ENCODE results near the gene CLIC6. TPM values are rescaled to one million over a fixed set of nuclear protein-coding genes. Genes with fewer than 3 reads are reported as not detected.

CLIC6 gene
- total and polyA plus RNA-seq, 5 donors from 2014 or later: not detected

GRCh38 chr21:34632498-34632897 lies 36.3 kb upstream of the CLIC6 start:
- Mint-ChIP-seq H3K27ac (no peak overlapping the region), H3K9me3 (peaks cover 0 to 2% (median 0%) of the 10 kb centered on the region in 7 donors)

DNA sequence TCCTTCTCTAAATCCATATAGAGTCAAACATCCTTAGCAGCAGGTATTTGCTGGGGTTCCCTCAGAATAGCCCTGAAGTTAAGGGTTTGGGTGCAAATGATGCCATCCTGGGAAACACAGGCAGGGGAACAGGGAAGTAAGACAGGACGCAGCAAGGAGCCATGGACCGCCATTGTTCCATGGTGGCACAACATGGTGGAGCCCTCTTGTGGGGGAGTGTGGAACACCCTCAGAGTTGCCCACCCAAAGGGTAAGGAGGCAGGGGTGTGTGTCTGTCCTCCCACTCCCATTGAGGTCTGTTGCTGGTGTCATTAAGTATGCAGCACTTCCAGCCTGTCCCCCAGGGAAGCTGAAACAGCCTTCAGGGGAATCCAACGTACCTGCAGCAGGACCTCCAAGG lies 33.5 kb upstream of the CLIC6 start:
- H3K36me3 Mint-ChIP-seq: peaks cover 3% of the 10 kb centered on the region

More at GRCh38 chr21:34632498-34632897, 36.3 kb upstream of the CLIC6 start:
- H3K27me3 ChIP-seq (ENCODE audit: control insufficient read depth, insufficient read depth, low read length): peaks cover 4% of the 10 kb centered on the region
- no peaks in the 10 kb centered on the region for H3K4me1 Mint-ChIP-seq
- H3K4me1 ChIP-seq (ENCODE audit: control insufficient read depth, insufficient read depth, low read length, poor library complexity, severe bottlenecking): no peaks in the 10 kb centered on the region
- H3K27ac ChIP-seq (ENCODE audit: insufficient read depth, low read length, poor library complexity, severe bottlenecking): no peak overlapping the region
- DNase-seq (no peak), ATAC-seq (ENCODE audit: low read depth in 2 of 2) (no peak)
- no peaks in the 10 kb centered on the region for H3K9me3 ChIP-seq (ENCODE audit: control insufficient read depth in 2 of 2, low read length in 2 of 2)
- H3K4me3 Mint-ChIP-seq: no peak overlapping the region
- H3K36me3 ChIP-seq (ENCODE audit: control insufficient read depth, insufficient read depth, low read length): no peaks in the 10 kb centered on the region
- no peaks in the 10 kb centered on the region for H3K36me3 Mint-ChIP-seq
- H3K4me3 ChIP-seq (ENCODE audit: low read depth, low read length): no peak overlapping the region
- peaks cover 9% of the 10 kb centered on the region for H3K27me3 Mint-ChIP-seq

GRCh38 chr21:34636961-34637360 lies 31.8 kb upstream of the CLIC6 start:
- Histone ChIP-seq H3K27ac (ENCODE audit: insufficient read depth, low read length, poor library complexity, severe bottlenecking) (no peak overlapping the region), H3K36me3 (ENCODE audit: control insufficient read depth, insufficient read depth, low read length) (no peaks in the 10 kb centered on the region), H3K4me3 (ENCODE audit: low read depth, low read length) (no peak overlapping the region), H3K4me1 (ENCODE audit: control insufficient read depth, insufficient read depth, low read length, poor library complexity, severe bottlenecking) (peaks cover 6% of the 10 kb centered on the region), H3K9me3 (ENCODE audit: control insufficient read depth in 2 of 2, low read length in 2 of 2) (no peaks in the 10 kb centered on the region), H3K27me3 (ENCODE audit: control insufficient read depth, insufficient read depth, low read length) (no peaks in the 10 kb centered on the region)
- Mint-ChIP-seq H3K4me1 (peaks cover 10 to 21% (median 14%) of the 10 kb centered on the region in 4 donors), H3K9me3 (peaks cover 0 to 3% (median 0%) of the 10 kb centered on the region in 7 donors), H3K36me3 (peaks cover 3% of the 10 kb centered on the region), H3K4me3 (no peak overlapping the region), H3K27ac (peak overlapping the region in 1 of 3 donors; percentile 77), H3K27me3 (peaks cover 9% of the 10 kb centered on the region)
- ATAC-seq (ENCODE audit: low read depth in 2 of 2) (no peak), DNase-seq (no peak)

More for the DNA sequence above, 33.5 kb upstream of the CLIC6 start:
- Mint-ChIP-seq H3K27me3 (peaks cover 9% of the 10 kb centered on the region), H3K4me3 (no peak overlapping the region), H3K27ac (no peak overlapping the region), H3K9me3 (peaks cover 0 to 3% (median 0%) of the 10 kb centered on the region in 7 donors), H3K4me1 (peaks cover 9 to 13% (median 10%) of the 10 kb centered on the region in 4 donors)
- Histone ChIP-seq H3K4me3 (ENCODE audit: low read depth, low read length) (no peak overlapping the region), H3K27me3 (ENCODE audit: control insufficient read depth, insufficient read depth, low read length) (no peaks in the 10 kb centered on the region), H3K27ac (ENCODE audit: insufficient read depth, low read length, poor library complexity, severe bottlenecking) (no peak overlapping the region), H3K36me3 (ENCODE audit: control insufficient read depth, insufficient read depth, low read length) (no peaks in the 10 kb centered on the region), H3K9me3 (ENCODE audit: control insufficient read depth in 2 of 2, low read length in 2 of 2) (no peaks in the 10 kb centered on the region), H3K4me1 (ENCODE audit: control insufficient read depth, insufficient read depth, low read length, poor library complexity, severe bottlenecking) (no peaks in the 10 kb centered on the region)
- ATAC-seq (ENCODE audit: low read depth in 2 of 2) (no peak), DNase-seq (no peak)

DNA sequence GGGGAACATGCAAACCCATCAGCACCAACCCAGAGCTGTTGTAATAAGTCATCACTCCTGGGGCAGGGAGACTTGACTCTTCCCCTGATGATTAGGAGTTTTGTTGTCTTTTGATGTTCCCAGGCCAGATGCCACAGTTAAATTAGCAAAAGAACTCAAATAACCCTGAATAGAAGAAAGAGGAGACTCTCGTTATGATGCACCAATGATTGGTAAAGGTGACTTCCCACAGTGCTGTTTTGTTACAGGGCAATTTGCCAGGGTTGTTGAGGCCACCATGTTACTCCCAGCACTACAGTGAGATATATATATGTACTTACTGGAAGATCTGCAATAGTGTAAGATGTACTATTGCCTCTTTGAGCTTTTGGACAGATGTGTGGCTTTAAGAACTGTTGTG lies 29.5 kb upstream of the CLIC6 start:
- peaks cover 3% of the 10 kb centered on the region for H3K36me3 Mint-ChIP-seq
- peak overlapping the region in 2 of 4 donors; percentile 5 to 50 for H3K4me3 Mint-ChIP-seq
- peak overlapping the region in 1 of 3 donors; percentile 78 for H3K27ac Mint-ChIP-seq
- H3K4me1 Mint-ChIP-seq: peaks cover 10 to 21% (median 14%) of the 10 kb centered on the region in 4 donors
- no peaks in the 10 kb centered on the region for H3K27me3 Mint-ChIP-seq
- Histone ChIP-seq H3K27me3 (ENCODE audit: control insufficient read depth, insufficient read depth, low read length) (no peaks in the 10 kb centered on the region), H3K27ac (ENCODE audit: insufficient read depth, low read length, poor library complexity, severe bottlenecking) (no peak overlapping the region), H3K36me3 (ENCODE audit: control insufficient read depth, insufficient read depth, low read length) (no peaks in the 10 kb centered on the region), H3K9me3 (ENCODE audit: control insufficient read depth in 2 of 2, low read length in 2 of 2) (no peaks in the 10 kb centered on the region), H3K4me1 (ENCODE audit: control insufficient read depth, insufficient read depth, low read length, poor library complexity, severe bottlenecking) (peaks cover 6% of the 10 kb centered on the region), H3K4me3 (ENCODE audit: low read depth, low read length) (no peak overlapping the region)
- ATAC-seq (ENCODE audit: low read depth in 2 of 2) (no peak), DNase-seq (no peak)
- peaks cover 0 to 3% (median 0%) of the 10 kb centered on the region in 7 donors for H3K9me3 Mint-ChIP-seq

GRCh38 chr21:34639882-34640788 lies 28.7 kb upstream of the CLIC6 start:
- Histone ChIP-seq H3K4me3 (ENCODE audit: low read depth, low read length) (peak overlapping the region; percentile 85), H3K36me3 (ENCODE audit: control insufficient read depth, insufficient read depth, low read length) (no peaks in the 10 kb centered on the region), H3K9me3 (ENCODE audit: control insufficient read depth in 2 of 2, low read length in 2 of 2) (no peaks in the 10 kb centered on the region), H3K27ac (ENCODE audit: insufficient read depth, low read length, poor library complexity, severe bottlenecking) (peak overlapping the region; percentile 56), H3K4me1 (ENCODE audit: control insufficient read depth, insufficient read depth, low read length, poor library complexity, severe bottlenecking) (peaks cover 6% of the 10 kb centered on the region), H3K27me3 (ENCODE audit: control insufficient read depth, insufficient read depth, low read length) (no peaks in the 10 kb centered on the region)
- H3K27me3 Mint-ChIP-seq: no peaks in the 10 kb centered on the region
- H3K9me3 Mint-ChIP-seq: peaks cover 0 to 3% (median 0%) of the 10 kb centered on the region in 7 donors
- peak; percentile 52 to 69 for ATAC-seq (ENCODE audit: low read depth in 2 of 2)
- peaks cover 3% of the 10 kb centered on the region for H3K36me3 Mint-ChIP-seq
- peak overlapping the region; percentile 78 to 87 (median 79) for H3K27ac Mint-ChIP-seq
- peak overlapping the region; percentile 56 to 86 (median 73) for H3K4me3 Mint-ChIP-seq
- H3K4me1 Mint-ChIP-seq: peaks cover 10 to 21% (median 14%) of the 10 kb centered on the region in 4 donors
- DNase-seq: peak in 2 of 3 donors; percentile 30 to 81

DNA sequence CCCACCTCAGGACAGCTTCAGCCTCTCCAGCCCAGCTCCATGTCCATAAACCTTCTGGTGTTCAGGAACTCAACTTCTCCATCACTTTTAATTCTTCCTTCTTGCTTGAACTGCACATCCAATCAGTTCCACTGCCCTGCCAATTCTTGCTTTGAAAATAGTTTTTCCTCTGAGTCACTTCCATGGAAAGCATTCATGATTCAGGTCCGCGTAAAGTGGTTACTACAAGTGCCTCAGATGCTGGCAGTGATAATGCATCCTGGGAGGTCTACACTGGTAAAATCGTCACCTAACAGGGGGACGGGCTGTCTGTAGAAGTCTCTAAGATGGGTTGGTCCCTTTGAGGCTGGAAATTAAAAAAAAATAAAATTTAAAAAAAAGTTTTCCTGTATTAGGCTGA lies 27.9 kb upstream of the CLIC6 start:
- Histone ChIP-seq H3K27me3 (ENCODE audit: control insufficient read depth, insufficient read depth, low read length) (no peaks in the 10 kb centered on the region), H3K9me3 (ENCODE audit: control insufficient read depth in 2 of 2, low read length in 2 of 2) (no peaks in the 10 kb centered on the region), H3K27ac (ENCODE audit: insufficient read depth, low read length, poor library complexity, severe bottlenecking) (no peak overlapping the region), H3K4me1 (ENCODE audit: control insufficient read depth, insufficient read depth, low read length, poor library complexity, severe bottlenecking) (peaks cover 6% of the 10 kb centered on the region), H3K36me3 (ENCODE audit: control insufficient read depth, insufficient read depth, low read length) (no peaks in the 10 kb centered on the region), H3K4me3 (ENCODE audit: low read depth, low read length) (peak overlapping the region; percentile 85)
- peak overlapping the region in 2 of 4 donors; percentile 82 to 86 for H3K4me3 Mint-ChIP-seq
- peaks cover 0 to 3% (median 0%) of the 10 kb centered on the region in 7 donors for H3K9me3 Mint-ChIP-seq
- H3K27me3 Mint-ChIP-seq: peaks cover 4% of the 10 kb centered on the region
- peak overlapping the region in 2 of 3 donors; percentile 74 to 78 for H3K27ac Mint-ChIP-seq
- H3K4me1 Mint-ChIP-seq: peaks cover 10 to 21% (median 14%) of the 10 kb centered on the region in 4 donors
- peaks cover 3% of the 10 kb centered on the region for H3K36me3 Mint-ChIP-seq
- no peak for DNase-seq
- no peak for ATAC-seq (ENCODE audit: low read depth in 2 of 2)

- DNase-seq: peak in 1 of 3 donors; percentile 62
- Histone ChIP-seq H3K4me3 (ENCODE audit: low read depth, low read length) (no peak overlapping the region), H3K4me1 (ENCODE audit: control insufficient read depth, insufficient read depth, low read length, poor library complexity, severe bottlenecking) (peaks cover 6% of the 10 kb centered on the region)
Observed at GRCh38 chr21:34642211-34643075, 26.4 kb upstream of the CLIC6 start.

More at GRCh38 chr21:34642211-34643075, 26.4 kb upstream of the CLIC6 start:
- H3K4me1 Mint-ChIP-seq: peaks cover 10 to 21% (median 14%) of the 10 kb centered on the region in 4 donors
- peaks cover 8% of the 10 kb centered on the region for H3K27me3 Mint-ChIP-seq
- no peak overlapping the region for H3K27ac Mint-ChIP-seq
- H3K4me3 Mint-ChIP-seq: no peak overlapping the region
- Histone ChIP-seq H3K27ac (ENCODE audit: insufficient read depth, low read length, poor library complexity, severe bottlenecking) (no peak overlapping the region), H3K9me3 (ENCODE audit: control insufficient read depth in 2 of 2, low read length in 2 of 2) (no peaks in the 10 kb centered on the region), H3K27me3 (ENCODE audit: control insufficient read depth, insufficient read depth, low read length) (no peaks in the 10 kb centered on the region), H3K36me3 (ENCODE audit: control insufficient read depth, insufficient read depth, low read length) (no peaks in the 10 kb centered on the region)
- H3K36me3 Mint-ChIP-seq: peaks cover 3% of the 10 kb centered on the region
- H3K9me3 Mint-ChIP-seq: peaks cover 0 to 3% (median 0%) of the 10 kb centered on the region in 7 donors
- peak in 1 of 2 donors; percentile 20 for ATAC-seq (ENCODE audit: low read depth in 2 of 2)

Data from CD4-positive, CD25-positive, alpha-beta regulatory T cell (primary cell).